ENCODE data around the gene MCF2L.

DNA sequence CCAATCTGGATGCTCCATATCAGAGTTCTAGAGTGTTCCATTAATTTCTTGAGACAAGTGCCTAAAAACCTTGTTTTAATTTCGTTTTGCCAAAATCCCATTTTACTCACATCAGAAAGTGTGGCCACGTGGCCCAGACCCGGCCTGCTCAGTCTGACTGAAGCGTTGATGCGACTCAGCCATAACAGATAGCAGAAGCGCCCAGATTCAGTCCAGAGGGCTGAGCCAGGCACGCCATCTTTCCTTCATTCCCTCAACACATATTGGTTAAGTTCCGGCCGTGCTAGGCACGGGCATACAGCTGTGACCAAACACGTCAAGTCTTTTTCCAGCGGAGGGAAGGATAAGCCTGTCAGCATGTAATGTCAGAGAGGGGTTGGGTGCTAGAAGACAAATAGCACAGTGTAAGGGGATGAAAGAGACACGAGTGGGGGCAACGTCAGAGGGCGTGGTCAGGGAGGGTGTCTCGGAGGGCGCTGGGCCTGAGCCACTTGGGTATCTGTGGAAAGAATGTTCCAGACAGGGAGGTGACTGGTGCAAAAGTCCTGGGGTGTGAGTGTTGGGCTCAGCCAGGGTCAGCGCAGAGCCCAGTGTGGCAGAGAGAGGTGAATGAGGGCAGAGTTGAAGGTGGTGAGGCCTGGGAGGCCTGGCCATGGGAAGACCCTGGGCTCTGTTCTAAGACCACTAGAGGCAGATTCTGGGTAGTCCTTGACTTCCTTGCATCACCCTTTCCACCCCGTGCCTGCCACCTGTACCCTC, 156.7 kb downstream of the MCF2L start:
- TF ChIP-seq CTCF (IDR thresholded peaks at IDR 0.05; ENCODE audit: insufficient read depth, low read length, poor library complexity, severe bottlenecking) (no peak), EZH2phosphoT487 (conservative IDR thresholded peaks at IDR 0.05; ENCODE audit: low read length) (no peak)
